GM21717 (cell line): ENCODE measurements around the gene ERC2.

Experiments used
- ATAC-seq: cut with Tn5 transposase; IDR thresholded peaks from one replicate; pipeline ENCODE4 v1.9.1; 2021; ENCODE audit warnings: mild to moderate bottlenecking, moderate library complexity; ENCODE audit not compliant: unreplicated experiment

Gene ERC2

DNA sequence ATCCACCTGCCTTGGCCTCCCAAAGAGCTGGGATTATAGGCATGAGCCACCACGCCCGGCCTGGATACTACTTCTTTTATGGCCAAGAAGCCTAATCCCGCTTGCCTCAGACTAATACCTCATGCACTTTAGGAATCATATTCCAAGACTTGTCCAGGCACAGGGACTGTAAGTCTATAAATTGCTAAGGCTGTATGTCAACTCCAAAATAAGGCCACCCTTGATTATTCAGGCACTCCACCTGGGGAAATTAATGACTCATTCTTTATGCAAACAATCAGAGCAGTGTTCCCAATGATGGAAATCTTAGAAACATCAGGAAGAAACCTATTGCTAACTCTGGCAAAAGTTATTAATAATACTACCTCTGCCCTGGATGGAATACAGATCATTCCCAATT lies 98.4 kb downstream of the ERC2 start:
- ATAC-seq = no peak

DNA sequence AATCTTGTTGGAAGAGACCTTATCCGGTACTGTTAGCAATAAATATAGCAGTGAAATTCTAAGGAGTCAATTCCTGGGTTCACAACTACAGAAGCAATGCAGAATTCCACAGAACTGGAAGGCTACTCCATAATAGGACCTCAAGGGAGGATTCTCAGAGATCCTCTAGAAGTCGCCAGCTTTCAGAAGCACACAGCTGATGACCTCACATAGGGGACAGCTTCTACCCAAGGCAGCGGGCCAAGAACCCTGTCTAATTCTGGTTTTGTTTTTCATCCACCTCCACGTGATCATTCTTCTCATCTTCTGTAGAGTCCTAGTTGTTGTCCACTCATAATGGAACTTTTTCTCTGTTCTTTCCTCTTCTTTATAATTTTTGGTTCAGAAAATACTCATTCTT lies 99.4 kb downstream of the ERC2 start:
- no peak for ATAC-seq

DNA sequence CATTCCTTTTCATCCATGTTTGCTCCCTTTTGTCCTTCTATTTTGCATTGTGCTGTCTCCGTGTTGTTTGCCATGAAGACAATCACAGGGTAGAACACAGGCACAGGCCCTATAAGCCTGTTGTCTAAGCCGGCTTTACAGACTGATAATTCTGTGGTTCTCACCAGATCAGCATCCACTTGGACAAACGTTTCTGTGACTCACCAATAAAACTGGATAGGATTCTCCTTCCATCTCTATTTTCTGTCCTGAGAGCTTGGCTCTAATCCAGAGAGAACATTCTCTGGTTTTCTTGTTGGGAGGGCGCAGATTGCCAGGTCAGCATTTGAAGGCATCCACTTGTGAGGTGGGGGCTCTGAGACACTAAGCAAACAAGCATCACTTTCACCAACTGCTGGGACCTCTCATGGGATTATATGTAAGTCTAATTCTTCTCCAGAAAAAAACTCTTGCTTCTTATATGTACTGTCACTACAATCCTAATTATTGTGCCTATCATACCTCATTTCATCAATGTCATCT lies 101.6 kb downstream of the ERC2 start:
- no peak for ATAC-seq

DNA sequence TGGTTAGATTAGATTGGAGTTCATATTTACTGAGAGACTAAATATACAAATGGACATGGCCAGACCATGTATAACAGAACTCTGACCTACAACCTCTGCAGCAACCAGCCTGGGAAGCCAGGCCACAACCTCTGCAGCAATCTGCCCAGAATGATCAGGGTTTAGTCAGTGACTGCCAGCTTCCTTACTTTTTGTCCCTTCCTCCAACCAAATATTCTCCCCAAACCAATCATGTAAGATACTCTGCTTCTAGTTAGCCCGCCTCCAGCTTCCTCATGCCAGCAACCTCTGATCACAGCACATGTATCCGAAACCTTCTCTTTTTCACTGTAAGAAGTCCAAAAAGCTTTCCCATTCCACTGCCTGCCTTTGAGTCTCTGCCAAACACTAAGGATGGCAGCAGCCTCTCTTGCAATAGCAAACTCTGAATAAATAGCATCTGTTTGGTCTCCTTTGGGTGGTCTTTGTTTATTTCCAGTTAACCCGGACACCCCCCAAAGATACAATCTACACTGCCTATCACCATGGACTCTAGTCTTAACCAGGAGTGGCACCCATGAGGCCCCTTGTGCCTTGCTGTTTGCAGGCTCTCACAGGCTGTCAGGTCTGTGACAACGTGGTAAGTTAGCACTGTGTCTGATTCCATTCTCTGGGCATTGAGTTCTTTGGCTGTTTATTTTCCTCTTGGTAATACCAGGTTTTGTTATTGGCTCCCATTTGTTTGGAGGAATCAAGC lies 102.2 kb downstream of the ERC2 start:
- no peak for ATAC-seq

DNA sequence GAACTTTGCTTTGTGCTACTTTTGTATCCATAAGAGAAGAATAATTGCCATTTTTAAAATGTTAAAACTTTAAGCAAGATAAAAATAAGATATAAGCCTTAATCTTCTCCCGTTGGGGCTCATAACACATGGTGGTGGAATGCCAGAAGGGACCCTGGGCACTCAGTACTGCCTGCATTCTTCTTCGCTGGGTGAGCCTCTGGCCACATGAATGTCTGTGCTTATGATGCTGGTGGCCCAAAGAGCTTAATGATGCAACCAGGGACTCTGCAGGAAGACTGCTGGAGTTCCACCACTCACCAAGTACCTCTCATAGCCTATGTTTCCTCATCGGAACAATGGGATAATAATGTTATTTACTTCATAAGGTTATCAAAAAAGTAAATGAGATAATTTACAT lies 103.6 kb downstream of the ERC2 start:
- ATAC-seq = no peak

DNA sequence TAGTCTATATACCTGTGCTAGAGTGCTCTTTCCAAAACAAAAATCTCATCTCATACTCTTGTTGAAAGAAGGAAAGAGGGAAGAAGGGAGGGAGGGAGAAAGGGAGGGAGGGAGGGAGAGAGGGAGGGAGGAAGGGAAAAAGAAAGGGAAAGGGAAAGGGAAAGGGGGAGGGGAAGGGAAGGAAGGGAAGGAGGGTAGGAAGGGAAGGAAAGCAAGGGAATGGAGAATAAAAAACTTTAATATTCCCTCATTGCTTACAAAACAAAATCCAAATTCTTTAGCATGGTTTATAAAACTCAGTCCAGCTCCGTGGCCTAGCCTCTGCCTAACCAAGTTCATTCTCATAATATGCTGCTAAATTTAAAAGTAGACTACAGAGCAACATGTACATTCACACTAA lies 104.5 kb downstream of the ERC2 start:
- ATAC-seq = no peak

DNA sequence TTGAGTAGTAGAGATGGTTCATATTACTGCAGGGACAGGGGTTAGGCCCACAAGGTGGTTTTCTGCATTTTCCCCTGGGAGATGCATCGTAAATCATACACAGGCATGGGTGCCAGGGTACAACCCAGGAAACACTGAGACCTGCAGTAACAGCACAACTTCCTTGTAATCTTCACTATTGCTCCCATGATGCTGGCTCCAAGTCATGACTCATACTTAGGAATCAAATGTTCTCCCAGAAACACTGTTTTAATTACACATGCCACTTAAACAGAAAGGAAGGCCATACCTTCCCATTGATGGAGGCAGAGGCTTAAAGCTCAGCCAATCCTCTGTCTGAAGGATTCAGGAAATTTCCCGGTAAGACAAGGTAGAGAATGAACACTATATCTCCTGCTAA lies 106.5 kb downstream of the ERC2 start:
- ATAC-seq = no peak

DNA sequence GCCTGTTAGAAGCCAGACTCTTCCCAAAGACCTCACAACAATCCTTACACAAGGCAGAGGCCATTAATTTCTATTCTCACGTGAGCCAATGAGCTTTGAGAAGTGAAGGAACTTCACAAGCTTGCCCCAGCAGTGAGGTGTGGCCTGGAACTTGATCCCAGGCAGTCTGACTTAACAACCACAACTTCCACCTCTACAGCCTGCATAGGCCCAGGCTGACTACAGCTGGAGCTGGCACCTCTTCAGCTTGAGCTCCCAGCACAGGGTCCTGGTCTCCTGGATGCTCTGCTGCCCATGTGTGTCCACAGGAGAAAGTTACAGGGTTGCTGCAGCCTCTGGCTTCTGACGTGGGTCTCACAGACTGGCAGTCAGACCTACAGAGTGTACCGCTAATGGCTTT lies 111.0 kb downstream of the ERC2 start:
- ATAC-seq = no peak

DNA sequence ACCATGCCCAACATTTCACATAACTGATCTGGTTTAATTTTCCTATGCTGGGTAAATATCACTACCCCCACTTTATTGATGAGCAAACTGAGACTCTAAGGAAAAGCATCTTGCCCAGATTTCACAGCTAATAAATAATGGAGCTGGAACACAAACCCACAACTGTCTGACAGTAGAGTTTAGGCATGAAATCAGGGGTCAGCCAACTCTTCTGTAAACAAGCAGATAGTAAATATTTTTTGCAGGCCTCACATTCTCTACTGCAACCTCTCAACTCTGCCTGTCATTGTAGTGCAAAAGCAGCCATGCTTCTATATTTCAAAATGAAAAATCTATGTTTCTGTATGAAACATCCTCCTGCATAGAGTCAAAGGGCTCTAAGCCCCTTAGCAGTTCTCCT lies 111.5 kb downstream of the ERC2 start:
- ATAC-seq = no peak

DNA sequence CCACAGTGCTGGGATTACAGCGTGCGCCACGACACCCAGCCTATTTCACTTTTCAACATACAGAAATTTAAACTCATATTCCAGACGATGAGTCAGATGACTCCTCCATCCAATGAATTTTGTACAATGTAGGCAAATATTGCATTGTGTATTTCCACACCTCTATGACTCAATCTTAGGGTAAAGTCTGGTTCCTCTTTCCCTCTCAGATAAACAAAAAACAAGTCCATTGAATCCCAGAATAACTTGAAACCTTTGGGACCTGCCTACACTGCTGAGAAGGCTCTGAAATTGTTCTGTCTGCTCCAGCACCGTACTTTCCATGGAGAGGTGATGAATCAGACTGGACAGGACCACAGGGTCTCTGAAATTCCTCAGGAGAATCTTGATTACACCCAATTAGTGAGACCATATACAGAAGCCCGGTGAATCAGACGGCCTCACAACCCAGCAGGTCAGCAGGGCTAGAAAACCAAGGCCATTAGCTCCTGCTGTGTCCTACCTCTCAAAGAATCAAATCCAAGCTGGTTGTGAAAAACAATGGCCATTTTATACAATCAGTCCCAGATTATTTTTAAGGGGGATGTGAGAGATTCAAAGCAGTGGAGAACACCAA lies 112.6 kb downstream of the ERC2 start:
- ATAC-seq = no peak

DNA sequence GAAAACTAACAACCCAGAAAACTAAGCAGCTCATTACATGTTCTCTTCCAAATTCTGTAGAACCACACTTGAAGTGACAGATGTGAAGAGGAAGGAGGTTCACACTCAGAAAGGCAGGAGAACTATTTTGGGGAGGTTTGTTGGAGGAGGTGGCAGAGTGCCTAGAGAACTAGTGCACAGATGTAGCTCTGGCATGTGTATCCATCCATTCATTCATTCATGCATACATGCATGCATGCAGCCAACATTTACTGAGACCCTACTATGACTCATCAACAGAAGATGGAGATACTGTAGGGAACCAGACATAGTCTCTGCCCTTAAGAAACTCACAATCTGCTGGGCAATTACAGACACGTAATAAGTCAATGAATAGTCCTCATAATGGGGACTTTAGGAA lies 116.7 kb downstream of the ERC2 start:
- ATAC-seq = no peak

DNA sequence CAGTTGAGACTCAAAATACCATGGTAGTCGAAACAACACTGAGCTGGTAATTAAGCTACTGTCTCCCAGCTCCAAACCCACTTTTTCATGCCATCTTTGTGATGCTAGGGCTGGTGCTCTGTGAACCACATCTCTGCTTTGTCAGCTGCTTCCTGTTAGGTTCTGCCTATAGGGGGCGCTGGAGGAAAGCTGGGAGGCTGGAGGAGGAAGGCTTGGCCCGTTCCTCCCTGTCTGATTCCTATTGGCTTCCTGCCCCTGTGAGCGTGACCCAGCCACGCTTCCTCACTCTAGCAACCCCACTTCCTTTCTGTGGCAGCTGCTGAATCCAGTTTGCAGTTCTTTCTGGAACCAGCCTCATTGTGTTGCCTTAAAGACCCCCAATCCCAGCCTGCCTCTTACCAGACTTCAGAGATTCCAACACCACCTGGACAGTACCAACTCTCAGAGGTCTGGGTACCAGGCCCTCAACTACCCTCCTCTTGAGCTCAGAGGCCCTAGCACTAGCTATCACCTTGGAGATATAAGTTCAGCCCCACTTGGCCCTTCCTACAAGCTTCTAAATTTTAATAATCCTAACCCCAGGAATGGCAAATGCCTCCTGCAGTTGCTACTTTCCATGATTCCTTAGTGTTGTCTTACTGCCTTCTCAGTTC lies 120.9 kb downstream of the ERC2 start:
- ATAC-seq = no peak

DNA sequence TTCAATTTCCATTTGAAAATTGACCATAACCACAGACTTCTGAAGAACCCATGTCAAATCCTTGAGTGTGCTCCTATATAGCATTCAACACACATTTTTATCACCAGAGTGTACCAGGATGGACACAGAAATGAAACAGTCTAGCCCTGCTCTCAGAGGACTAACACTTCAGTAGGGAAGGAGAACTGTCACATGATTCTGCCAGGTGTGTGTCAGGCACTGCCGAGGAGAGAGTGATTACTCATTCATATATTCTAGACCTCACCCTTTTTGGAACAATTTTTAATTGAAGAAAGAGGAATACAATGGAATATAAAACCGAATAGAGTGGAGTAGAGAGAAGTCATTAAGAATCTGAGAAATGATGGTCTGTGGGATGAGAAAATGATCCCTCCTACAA lies 125.8 kb downstream of the ERC2 start:
- no peak for ATAC-seq

DNA sequence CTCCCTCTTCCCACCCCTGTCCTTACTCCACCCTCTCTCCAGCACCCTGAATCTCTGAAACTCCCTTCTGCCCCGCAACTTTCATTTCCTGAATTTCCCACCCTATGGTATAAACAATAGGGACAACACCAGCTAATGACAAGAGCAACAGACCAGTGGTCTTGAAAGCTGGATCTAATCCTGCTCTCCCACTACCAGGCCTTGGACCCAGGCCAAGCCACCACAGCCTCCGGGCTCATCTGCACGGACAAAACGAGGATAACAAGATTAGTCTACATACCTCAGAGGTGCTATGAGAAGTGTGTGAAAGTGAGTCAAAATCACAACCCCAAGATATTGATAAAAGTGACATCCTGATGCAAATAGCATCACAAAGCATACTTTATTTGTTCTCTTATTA lies 128.6 kb downstream of the ERC2 start:
- ATAC-seq = no peak

DNA sequence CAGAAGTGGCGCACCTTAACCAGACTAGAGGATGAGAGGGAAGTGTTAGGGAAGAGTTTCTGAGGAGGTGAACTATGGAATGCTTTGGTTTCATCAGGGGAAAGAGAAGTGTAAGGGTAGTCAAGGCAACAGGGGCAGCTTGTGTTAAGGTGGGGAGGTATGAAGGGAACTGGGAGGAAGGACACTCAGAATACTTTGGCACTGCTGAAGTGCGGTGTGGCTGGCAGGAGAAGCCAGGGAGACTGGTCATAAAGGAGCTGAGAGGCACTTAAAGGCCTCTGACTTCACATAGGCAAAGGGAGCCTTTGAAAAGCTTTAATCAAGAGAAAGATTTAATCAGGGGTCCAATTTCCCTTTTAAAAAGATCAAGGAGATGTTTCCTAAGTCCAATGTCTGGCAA lies 129.0 kb downstream of the ERC2 start:
- ATAC-seq = no peak

DNA sequence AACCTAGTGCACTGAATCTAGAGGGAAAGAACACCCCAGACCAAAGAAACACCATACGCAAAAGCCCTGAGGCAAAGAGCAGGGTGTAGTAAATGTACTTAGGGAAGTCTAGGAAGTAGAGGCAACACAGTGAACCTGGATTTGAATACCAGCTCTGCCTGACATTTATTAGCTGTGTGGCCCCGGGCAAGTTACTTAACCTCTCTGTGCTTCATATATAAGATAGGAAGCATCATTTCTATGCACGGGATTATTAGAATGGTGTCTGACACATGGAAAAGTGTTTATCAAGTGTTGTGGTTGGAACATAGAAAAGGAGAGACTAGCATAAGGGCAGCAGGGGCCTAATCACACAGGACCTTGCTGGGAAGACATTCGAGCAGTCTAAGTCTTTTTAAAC lies 132.2 kb downstream of the ERC2 start:
- ATAC-seq = no peak

DNA sequence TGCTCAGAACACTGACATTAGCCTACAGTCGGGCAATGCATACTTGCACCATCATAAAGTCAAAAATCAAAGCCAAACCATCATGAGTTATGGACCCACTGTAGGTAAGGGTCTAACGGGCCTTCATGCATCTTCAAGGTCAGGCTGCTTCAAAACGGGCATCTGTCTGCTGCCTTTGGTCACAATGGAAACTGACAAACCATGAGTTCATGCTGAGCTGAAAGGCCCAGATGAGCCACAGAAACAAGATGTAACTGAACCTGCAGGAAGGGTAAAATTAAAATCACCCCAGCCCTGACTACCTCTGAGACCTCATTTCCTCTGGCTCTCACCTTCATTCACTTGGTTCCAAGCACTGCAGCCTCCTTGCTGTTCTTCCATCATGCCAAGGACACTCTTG lies 143.8 kb downstream of the ERC2 start:
- ATAC-seq = no peak

DNA sequence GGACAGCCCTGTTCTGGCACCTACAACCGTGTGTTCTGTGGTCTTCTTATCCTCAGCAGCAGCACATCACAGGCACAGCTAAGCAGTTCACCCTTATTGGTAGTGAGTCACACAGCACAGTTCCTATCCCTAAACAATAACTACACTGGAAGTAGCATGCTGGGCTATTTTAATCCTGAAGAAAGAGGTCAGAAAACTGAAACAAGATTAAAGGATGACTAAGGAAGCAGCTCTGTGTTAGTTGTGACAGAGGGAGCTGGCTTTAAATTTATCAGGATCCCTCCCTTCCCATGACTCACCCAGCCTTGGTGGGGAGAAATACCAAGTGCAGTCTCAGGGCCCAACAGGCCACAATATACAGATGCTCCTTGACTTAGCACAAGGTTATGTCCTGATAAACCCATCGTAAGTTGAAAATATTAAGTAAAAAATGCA lies 144.3 kb downstream of the ERC2 start:
- ATAC-seq = no peak

DNA sequence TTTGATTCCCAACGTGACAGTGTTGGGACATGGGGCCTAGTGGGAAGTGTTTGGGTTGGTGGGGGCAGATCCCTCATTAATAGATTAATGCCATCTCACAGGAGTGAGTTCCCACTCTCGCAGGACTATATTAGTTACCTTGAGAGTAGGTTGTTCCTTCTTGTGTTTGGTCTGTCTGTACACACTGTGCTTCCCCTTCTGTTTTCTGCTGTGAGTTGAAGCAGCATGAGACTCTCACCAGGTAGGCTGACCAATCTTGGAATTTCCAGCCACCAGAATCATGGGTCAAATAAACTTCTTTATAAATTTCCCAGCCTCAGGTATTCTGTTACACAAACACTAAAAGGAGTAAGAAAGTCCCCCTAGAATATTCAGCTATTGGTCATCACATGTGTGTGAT lies 145.4 kb downstream of the ERC2 start:
- no peak for ATAC-seq

DNA sequence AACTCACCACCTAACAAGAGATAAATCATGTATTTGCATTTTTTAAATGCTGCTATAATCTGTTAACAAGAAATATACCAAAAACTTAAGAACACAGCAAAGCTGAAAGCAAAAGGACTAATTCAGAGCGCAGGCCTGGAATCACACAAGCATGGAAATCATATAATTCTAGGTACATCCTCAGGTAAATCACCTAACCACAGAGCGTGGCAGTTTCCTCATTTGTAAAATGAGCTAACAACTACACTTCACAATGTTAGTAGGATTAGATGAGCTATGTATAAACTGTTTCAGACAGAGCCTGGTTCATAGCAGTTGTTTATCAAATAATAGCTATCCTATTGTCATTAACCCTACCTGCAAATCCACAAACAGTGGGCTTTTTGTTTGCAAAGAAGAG lies 146.4 kb downstream of the ERC2 start:
- ATAC-seq = no peak

DNA sequence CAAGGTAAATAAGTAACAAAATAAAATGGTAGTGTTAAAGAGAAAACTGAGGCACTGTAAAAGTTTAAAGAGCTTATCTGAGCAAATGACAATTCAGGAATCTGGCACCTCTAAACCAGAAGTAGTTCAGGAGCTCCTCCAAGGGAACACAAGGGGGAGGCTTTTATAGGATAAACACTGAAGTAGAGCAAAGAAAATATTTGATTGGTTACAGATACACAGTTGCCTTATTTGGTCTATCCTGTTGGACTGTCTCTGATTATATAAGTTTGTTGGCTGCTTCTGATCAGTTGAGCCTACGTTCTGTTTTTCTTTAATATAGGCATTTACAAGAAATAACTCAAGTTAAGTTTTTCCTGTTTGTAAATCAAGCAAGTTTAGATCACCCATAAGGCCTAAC lies 146.9 kb downstream of the ERC2 start:
- no peak for ATAC-seq

DNA sequence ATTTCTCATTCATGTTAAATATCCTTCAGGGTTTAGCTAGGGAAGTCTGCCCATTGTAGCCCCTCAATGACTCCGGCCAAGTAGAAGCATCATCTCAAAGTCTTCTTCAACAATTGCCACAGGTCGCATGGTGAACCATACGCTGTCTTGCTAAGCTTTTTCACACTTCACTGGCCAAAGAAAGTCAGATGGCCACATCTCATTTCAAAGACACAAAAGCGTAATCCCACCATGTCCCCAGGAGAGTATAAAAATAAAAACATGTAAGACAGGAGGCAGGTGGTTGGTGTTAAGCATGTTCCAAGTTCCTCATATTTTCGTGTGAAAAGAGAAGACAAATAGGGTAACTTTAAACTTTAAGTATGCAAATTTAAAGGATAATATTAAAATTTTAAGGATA lies 147.4 kb downstream of the ERC2 start:
- ATAC-seq = no peak
